GM18868 (cell line): ENCODE measurements around the gene RHBDF1.

ENCODE experiments used
- ATAC-seq: cut with Tn5 transposase; IDR thresholded peaks from one replicate; pipeline ENCODE4 v1.9.1; 2021; ENCODE audit warnings: mild to moderate bottlenecking, moderate library complexity; ENCODE audit not compliant: unreplicated experiment

The RHBDF1 gene

DNA sequence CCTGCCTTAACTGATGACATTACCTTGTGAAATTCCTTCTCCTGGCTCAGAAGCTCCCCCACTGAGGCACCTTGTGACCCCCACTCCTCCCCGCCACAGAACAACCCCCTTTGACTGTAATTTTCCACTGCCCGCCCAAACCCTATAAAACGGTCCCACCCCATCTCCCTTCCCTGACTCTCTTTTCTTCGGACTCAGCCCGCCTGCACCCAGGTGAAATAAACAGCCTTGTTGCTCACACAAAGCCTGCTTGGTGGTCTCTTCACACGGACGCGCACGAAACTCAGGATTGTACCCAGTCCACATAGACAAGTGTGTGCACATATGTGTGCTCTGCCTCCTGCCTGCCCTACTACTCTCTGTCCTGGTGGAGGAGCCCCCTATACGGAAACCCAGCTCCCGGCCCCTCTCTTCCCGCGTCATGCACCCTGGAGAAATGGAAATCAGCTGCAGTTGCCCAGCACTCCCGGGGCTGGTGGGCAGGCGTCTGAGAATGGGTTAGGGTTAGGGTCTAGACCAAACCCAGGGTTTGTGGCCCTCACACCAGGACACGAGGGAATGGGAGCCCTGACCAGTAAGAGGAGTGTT is 2.4 kb upstream of the RHBDF1 start:
- ATAC-seq: no peak

DNA sequence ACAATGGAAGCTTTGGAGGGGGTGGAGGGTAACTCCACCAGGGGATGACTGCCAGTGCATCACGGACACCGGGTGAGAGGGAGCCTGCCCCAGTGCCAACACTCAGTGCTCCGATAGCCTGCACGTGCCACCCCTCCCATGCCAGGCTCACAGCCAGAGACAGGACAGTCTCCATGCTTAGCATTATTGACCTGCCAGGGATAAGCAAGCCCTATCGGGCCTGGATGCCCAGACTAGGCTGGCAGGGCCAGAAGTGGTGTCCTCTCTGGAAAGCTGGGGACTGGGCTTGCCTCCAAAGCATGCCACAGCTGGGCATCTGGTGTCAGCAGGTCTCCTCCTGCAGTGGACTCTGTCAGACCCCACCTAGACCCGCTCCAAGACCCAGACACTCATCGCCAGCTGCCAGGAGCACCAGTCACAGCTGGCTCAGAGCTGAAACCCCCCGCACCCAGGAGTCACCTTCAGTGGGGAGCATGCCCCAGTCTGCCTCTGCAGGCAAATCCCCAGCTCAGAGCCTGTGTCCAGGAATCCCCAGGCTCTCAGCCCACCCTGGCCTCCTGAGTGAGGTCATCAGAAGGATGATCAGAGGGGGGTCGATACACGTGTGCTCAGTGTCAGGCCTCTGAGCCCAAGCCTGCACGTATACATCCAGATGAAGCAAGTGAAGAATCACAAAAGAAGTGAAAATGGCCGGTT is 1.8 kb upstream of the RHBDF1 start:
- no peak for ATAC-seq

DNA sequence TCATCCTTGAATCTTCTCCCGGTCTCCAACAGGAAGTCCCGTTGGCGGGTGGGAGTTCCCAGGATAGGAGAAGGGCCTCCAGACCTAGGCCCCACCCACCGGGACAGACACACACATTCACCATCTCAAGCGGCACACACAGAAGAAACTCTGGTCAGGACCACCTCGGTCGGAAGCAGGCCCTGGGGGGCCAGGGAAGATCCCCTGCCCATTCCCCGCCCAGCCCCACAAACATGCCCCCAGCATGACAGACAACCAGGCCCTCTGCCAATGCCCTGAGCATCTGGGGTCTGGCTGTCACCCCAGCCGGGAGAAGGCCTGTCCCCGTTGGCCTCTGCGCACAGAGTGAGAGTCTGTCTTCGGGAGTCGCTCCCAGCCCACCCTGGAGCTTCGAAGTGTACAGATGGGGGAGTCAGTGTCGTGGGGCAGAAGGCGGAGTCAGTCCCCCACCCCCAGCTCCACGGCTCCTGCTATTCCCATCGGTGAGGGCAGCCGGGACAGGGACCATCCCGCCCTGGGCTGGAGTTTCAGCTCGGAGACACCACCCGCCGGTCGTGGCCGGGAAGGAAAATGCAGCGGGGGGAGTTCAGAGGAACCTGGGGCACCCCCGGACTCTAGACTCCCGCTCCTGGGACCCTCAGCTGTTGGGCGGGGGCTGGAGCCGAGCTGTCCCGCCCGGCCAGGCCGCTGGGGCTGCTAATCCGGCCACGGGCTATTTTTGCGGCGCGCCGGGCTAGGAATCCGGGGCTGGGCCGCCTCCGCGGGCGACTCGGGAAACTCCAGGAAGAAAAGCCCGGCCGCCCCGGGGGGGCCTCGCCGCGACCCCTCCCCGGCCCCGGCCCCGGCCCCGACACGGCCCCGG is 660 bp downstream of the RHBDF1 start:
- ATAC-seq: no peak

DNA sequence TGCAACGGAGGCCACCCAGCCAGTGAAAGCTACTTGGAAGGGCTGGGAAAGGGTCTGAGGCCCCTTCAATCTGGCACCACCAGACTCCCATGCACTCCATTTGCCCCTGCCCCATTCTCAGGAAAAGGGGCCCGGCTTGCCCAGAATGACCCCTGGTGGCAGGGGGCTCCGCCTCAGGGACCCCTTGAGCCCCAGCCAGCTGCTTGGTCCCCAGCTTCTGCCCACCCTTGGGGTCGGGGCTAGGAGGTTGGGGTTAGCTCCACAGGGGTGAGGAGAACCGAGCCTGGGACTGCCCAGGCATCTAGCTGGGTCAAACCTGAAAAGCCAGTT is 1.3 kb downstream of the RHBDF1 start:
- ATAC-seq: no peak

DNA sequence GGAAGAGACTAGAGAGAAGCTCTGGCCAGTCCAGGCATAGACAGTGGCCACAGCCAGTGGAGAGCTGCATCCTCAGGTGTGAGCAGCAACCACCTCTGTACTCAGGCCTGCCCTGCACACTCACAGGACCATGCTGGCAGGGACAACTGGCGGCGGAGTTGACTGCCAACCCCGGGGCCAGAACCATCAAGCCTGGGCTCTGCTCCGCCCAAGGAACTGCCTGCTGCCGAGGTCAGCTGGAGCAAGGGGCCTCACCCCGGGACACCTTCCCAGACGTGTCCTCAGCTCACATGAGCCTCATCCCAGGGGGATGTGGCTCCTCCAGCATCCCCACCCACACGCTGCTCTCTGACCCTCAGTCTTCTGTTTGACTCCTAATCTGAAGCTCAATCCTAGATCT is 3.2 kb downstream of the RHBDF1 start:
- ATAC-seq: no peak

DNA sequence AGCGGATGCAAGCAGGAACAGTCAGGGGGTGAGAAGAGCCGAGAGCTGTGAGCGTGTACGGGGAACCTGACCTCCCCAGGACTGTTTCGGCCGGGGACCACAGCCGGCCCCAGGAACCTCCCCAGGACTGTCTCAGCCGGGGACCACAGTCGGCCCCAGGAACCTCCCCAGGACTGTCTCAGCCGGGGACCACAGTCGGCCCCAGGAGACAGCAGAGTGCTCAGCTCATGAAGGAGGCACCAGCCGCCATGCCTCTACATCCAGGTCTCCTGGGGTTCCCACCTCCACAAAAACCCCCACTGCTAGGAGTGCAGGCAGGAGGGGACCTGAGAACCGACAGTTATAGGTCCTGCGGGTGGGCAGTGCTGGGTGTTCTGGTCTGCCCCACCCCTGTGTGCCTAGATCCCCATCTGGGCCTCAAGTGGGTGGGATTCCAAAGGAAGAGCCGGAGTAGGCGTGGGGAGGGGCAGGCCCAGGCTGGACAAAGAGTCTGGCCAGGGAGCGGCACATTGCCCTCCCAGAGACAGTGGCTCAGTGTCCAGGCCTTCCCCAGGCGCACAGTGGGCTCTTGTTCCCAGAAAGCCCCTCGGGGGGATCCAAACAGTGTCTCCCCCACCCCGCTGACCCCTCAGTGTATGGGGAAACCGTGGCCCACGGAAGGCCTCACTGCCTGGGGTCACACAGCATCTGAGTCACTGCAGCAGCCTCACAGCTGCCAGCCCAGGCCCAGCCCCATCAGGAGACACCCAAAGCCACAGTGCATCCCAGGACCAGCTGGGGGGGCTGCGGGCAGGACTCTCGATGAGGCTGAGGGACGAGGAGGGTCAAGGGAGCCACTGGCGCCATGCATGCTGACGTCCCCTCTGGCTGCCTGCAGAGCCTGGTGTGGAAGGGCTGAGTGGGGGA is 4.3 kb downstream of the RHBDF1 start:
- ATAC-seq: no peak

DNA sequence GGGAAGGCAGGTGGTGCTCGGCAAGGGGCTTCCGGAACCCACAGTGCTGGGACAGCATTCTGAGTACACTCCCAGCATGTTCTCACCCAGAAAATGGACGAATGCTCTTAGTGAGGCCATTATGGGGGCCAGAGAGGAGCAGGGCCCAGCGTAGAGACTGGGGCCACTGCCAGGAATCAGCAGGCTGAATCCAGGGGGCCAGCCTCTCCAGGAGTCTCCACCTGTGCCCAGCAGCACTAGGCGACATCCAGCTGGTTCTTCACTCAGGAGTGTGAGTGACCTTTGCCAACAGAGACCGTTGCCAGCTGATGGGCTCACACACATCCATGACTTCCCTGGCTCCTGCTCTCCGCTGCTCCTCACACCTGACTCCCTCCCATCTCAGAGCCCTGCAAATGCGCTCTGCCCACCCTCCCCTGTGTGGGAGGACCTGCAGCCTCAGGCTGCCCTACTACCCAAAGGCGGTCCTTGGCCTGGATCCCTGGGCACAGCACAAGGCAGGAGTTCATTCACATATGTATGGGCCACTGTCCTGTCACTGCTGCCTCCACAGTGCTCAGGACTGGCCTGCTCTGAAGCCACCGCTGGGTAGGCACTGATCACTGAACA is 5.1 kb downstream of the RHBDF1 start:
- ATAC-seq: no peak

DNA sequence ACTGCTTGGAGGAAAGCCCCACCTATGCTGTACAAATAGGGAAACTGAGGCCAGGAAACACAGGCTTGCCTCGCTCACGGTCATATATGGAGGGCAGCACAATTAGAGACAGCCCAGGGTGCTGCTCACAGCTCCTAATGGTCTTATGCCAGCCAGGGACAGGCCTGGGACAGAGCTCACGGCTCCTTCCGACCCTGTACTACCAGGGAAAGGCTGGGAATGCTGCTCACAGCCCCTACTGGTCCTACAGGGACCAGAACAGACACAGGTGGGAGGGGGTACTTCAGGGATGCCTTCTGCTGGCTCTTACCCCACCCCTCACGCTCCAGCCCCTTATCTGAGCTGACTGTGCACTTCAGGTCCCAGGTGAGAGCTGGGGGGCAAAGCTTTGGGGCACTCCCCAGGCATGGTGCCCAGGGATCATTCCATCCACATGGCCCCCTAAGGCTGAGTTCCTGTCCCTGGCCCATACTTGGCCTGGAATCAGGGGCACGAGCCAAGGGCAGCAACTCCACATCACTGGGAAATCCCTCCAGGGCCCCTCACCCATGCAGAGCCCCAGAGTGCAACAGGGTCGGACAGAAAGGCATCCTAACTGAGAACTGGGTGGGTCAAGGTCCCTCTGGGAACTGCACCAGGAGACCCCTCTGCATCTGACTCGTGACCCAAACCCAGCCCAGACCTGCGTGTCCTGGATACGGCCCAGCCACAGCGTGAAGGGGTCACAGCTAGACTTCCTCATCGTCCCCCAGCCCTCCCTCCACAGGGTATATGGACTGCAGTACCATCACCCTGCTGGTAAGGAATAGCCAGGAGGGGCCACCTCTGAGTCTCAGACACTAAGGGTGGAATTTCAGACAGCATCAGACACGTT is 5.9 kb downstream of the RHBDF1 start:
- no peak for ATAC-seq

DNA sequence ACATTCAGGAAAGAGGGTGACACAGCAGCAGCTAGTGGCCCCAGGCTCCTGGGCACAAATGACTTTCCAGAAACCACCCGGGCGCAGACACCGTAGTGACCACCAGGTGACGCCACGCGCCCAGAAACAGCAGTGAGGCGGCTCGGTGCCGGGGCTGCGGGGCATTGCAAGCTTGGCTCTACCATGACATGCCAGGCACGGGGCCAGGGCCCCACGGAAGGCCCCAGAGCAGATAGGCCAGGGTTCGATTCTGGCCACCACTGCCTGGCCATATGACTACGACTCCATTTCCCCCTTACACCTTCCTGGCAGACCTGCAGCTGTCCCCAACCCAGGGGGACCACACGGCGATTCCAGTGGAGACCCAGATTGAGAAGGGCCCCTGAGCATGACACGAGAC is 6.7 kb downstream of the RHBDF1 start:
- peak; percentile 54 for ATAC-seq

DNA sequence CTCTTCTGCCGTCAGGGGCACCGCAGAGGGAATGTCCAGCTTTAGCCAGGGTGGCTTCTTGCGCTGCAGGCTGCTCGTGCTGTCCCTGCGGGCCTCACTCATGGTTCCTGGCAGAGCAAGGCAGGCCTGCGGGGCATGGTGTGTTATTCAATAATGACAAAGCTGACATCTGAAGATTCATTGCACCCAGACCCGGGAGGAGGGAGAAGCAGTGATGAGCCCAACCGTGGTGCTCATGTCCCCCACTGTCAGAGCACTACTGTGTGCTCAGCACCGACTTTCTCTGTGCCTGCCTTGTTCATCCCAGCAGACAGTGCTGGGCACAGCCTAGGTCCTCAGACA is 7.5 kb downstream of the RHBDF1 start:
- no peak for ATAC-seq

DNA sequence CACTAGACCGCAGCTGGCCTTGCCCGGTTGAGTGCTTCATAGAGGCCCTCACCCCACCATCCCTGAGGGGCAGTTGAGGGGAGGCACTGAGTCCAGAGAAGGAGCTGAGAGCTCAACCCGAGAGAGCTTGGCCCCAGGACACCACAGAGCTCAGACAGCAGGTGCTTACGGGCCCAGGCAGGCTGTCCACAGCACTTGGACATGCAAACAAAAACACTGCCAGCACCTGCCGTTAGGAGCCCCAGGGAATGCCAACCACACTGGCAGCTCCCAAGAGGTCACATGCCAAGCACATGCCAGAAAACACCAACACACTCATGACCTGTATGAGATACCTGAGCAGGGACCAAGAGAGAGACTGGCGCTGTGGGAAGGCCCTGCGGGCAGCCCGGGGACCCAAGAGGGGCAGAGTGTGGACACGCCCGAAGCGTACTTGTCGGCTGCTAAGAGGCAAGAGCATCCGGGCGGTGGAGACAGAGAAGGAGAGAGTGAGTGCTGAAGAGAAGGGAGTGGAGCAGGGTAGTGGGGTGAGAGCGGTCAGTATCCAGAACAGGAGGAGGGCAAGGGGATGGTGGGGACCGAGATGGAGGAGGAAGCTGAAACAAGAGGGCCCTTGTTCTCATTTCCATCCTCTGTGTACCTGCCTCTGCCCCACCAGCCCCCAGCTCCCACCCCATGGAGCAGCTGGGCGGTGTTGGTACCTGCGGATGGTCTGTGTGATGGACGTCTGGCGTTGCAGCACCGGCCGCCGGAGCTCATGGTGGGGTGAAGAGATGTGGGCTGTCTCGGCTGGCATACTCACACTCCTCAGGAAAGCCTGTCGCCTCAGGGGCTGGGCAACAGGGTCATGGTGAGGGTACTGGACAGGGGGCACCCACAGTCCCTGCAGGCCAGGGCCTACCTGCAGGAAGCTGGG is 8.2 kb downstream of the RHBDF1 start:
- ATAC-seq: no peak

DNA sequence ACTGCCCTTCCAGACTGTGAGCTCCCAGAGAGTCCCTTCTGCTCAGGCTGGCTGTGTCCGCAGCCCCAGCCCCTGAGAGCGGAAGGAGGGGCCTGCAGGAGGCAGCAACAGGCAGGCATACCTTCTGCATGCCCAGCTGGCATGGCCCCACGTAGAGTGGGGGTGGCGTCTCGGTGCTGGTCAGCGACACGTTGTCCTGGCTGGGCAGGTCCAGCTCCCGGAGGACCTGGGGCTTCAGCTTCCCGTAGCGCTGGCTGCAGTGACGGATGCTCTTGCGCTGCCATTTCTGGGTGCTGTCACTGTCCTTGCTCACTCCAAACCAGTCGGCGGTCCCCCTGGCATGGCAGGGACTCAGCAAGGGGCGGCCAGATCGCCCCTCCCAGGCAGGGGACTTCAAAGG is 9.0 kb downstream of the RHBDF1 start:
- no peak for ATAC-seq

DNA sequence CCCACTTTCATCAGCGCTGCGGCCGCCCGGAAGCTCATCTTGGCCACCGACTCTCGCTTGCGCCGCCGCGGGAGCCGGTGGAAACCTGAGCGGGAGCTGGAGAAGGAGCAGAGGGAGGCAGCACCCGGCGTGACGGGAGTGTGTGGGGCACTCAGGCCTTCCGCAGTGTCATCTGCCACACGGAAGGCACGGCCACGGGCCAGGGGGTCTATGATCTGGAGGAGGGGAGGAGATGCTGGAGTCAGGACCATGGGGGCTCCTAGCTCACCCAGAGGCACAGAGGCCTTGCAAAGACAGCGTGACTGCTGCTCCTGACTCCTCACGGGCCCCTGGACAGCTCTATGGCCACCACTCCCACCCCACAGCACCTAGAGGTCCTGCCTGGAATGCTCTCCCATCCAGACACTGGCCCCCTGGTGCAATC is 9.5 kb downstream of the RHBDF1 start:
- no peak for ATAC-seq

DNA sequence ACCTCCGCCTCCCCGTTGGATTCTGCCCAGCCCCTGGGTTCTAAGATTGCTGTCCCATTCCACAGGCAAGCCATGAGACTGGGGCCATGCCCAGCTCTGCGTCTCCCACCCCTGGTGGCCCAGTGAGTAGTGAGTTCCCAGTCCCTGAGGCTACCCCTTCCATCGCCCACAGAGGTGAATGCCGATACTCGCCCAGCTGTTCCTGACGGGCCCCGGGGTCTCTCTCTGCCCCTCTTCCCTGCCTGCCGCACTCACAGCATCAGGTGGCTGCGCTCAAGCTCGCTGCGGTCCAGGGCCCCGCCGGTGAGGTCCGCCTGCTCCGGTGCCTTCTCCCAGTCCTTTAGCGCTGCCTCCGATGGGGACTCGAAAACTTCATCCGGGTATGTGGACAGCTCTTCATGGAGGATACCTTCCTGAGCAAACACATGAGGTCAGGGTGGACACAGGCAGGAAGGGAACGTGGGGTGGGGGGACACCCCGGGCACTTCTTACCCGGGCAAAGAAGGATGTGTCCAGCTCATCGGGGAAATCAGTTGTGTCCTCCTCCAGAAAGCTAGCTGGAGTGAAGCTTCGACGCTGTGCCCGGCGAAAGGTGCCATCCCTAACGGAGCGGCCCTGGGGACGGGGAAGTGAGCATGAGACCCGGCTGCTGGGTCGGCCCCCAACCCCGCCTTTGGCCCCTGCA is 10.0 kb downstream of the RHBDF1 start:
- ATAC-seq: no peak

DNA sequence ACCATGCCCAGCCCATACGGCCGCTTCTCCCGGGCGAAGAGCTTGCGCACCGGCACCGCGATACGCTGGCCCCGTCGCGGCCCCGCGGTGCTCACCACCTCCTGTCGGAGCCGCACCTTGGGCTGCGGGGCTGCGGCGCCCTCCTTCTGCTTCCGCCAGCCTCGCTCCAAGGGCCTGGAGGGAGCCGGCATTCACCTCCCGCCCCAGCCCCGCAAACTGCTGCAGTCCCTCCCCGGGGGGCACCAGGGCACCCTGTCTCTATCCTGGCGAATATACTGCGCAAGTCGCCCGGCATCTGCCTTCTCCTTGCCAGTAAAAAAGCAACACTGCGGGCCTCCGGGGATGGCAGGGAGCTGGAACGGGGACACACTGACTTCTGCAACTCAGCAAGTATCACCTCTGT is 10.6 kb downstream of the RHBDF1 start:
- ATAC-seq: no peak

DNA sequence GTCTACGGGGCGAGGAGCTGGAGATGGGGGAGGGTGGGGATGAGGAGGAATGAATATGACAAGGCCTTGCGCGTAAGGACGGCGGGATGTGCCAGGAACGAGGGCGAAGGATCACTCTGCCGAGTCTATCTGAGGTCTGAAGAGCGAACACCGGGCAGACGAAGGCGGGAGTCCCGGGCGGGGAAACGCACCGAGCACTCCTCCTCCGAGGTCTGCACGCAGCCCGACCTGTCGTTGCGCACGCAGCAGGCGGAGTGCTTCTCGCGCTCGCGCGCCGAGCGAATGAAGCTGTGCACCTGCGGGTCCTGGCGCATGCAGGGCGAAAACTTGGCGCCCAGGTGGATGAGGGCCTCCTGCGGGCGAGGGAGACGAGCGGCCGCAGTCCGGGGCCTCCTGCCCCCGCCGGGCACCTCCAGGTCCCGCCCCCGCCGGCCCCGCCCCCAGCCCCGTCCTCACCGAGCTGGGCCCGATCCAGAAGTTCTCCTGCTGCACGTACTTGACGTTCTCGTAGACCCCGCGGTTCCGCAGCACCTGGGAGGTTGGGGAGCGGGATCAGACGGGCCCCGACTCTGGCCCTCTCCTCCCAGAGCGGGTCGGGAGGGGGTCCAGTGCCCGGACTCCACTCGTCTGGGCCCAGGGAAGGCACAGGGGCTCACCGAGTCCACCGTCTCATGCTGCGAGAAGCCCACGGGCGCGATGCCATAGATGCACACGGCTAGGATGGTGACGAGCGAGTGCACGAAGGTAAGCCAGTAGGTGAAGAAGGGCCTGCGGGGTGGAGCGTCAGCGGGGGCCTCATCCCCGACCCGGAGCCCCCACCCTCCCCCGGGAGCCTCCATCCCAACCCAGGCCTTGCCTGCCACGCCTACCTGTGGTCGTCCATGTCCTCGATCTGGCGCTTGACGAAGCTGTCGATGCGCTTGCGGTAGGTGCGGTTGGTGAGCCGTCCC is 11.2 kb downstream of the RHBDF1 start:
- ATAC-seq: no peak

DNA sequence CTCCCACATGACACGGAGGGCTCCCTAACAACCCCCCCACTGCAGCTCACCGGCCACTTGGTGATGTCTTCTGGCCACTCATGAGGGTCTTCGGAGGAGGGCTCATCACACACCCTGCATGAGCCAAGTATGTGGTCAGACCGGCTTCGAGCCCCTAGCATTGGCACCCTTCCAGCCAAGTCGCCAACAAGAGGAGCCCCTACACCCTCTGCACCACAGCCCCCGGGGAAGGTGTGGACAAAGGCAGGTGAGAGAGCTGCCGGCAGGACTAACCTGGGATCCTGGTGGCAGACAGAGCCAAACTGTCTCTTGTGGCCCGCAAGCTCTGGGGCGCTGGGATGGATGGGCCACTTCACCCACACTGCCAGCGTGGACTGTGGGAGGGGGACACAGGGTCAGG is 12.3 kb downstream of the RHBDF1 start:
- no peak for ATAC-seq
